Stimulated activated naive CD8-positive, alpha-beta T cell treated with anti-CD3 and anti-CD28 coated beads, Interleukin-15, Interleukin-2, amounts not matched to agents 100 U/mL and 50 U/mL, for 24 hours (primary cell): Measurements from ENCODE around the gene CAPS.
"Not testable (repeated sequence)": the region's sequence is repeated elsewhere in the genome, so short reads cannot be mapped to it uniquely, and the experiment has no call there.

ENCODE experiments used
- ATAC-seq: fragments of 150-1000 bp; cut with Tn5 transposase; one replicate; pipeline ENCODE4 v1.10.0; 2021
- DNase-seq: peaks from one replicate; pipeline ENCODE4 v3.0.0; 2021

Gene CAPS

DNA sequence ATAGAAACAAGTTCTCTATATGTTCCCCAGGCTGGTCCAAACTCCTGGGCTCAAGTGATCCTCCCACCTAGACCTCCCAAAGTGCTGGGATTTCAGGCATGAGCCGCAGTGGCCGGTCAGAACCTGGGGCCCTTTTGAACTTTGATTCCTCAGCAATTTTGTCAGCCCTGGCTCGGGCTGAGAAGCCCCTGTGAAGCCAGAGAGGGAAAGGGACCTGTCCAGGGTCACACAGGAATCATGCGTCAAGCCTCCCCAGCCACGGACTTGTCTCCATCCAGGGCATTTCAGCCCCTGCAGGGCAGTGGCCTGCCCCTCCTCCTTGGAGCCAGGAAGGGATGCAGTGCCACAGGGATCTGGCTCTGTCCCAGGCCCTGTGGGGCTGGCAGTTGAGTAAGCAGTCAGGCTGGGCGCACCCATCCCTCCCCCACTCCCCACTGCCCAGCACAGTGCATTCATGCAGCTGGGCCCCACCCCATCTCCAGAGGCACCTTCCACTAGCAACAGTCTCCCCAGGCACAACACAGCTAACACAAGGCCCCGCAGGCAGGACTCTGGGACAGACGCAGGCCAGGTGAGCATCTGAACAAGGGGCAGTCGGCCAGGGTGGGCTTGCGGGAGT, at the start of gene CAPS:
Gene CAPS (plus strand): TSS at position 516 of the 619 bp plus-strand sequence. CDS start 153 bp downstream, outside the sequence.
- DNase-seq = no peak

DNA sequence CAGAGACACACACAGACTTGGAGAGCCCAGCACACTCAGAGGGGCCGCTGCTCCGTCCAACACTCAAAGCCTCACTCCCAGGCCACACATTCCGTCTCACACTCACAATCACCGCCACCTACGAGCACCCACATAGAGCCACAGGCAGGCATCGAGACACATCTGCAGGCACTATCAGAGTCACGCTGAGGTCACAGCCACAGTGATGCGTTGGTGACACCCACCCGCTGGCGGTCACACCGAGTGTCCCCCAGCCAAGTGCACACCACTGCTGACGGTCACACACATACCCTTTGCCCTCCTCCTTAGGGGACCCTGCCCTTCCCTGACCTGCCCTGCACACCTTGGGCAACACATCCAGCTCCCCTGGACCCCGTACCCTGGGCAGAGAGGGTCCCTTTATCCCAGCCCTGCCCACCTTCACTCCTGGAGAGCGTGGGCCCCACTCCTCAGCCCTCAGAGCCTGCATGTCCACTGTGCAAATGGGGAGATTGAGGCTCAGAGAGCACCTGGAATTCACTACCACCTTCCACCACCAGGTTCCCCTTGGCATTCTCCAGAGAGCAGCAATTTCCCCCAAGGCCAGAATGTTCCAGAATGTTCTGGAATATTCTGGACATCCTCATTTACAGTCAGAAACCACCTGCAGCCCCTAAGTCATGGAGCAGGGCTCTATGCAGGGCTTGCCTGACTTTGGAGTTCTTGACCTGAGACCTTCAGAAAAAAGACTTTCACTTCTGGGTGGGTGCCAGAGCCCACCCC, 49.1 kb upstream of the CAPS start:
- no peak for DNase-seq
- ATAC-seq = no peak

More for the DNA sequence above, at the start of gene CAPS:
- no peak for ATAC-seq

DNA sequence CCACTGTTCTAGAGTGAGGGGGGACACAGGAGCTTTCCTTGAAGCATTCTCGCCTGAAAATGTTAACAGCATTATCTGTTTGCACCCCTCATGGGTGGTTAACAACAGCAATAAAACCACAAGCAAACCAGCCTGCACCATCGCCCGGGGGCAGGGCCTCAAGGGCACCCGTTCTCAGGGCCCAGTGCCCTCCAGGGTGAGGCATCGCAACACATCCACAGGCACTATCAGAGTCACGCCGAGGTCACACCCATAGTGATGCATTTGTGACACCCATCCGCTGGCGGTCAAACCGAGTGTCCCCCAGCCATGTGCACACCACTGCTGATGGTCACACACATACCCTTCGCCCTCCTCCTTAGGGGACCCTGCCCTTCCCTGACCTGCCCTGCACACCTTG, 48.3 kb upstream of the CAPS start:
- ATAC-seq = no peak

DNA sequence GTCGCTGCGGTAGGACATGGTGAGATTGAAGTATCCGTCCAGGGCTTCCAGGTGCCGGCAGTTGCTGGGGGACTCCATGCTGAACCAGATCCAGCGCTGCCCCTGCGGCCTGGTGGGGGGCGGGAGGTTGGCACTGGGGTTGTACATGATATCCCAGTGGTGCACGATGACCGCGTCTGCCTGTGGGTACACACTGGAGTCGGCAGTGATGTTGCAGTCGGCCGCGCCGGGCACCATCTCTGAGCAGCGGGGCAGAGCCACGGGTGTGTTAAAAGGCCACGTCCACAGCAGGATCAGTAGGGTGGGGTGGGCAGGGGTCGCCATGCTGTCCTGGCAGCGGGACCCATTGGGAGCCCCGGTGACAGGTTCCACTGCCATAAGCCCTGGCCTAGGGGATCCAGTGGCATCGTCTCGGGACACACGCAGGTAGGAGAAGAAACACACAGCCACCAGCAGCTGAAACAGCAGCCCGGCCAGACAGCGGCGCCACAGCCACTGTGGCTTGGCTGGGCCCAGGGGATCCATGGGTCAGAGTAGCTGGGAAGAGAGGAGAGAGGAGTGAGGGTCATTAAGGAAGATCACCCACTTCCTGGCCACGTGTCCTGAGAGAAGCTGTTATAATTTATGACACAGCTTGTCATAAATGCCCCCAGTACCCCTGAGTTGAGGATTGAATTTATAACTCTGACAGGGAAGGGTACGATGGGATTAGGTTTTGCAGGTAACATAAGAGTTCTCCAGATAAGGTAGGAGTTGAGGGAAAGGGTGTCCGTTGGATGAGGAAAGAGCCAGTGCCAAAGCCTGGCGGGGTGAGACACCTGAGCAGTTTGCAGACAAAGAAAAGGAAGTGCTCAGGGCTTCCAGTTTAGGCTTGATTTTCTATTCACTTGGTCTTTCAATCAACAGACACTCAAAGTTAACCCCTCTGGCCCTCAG, 46.6 kb upstream of the CAPS start:
- no peak for DNase-seq
- ATAC-seq = no peak

More for the DNA sequence above, 48.3 kb upstream of the CAPS start:
- DNase-seq = no peak

DNA sequence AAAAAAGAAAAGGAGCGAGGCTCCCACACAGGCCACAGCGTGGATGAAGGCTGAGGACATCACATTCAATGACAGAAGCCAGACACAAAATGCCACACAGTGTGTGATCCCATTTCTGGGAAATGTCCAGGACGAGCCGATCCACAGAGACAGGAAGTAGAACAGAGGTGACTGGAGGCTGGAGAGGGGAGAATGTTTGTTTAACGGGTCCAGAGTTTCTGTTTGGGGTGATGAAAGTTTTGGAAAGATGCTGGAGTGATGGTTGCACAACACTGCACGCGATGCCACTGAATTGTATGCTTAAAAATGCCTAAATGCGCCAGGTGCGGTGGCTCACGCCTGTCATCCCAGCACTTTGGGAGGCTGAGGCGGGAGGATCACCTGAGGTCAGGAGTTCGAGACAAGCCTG, 43.1 kb upstream of the CAPS start:
- ATAC-seq = no peak
- DNase-seq = no peak

DNA sequence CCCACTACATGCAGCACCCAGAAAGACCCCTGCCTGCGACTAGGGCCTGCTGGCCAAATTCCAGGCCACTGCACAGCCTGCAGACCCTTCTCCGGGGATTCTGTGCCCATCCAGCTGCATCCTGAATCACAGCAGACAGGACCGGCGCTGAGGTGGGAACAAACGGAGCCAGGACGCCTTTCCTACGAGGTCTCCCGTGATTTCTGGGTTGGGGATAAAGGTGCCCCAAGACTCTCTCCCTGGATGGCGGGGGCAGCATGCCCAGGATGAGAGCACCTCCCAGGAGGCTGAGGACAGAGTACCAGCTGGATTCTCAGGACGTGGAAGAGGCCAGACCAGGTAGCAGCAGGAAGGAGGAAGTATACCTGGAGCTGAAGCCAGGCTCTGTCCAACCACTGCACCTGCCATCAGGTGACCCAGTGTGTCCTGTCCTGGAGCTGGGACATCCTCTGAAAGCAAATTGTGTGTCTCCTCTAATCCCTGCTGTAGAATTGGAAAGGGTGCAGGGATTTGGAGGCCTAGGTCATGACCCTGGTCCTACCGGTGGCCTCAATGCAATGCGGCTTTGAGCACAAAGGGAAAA, 40.3 kb upstream of the CAPS start:
- DNase-seq (no peak), ATAC-seq (no peak)

DNA sequence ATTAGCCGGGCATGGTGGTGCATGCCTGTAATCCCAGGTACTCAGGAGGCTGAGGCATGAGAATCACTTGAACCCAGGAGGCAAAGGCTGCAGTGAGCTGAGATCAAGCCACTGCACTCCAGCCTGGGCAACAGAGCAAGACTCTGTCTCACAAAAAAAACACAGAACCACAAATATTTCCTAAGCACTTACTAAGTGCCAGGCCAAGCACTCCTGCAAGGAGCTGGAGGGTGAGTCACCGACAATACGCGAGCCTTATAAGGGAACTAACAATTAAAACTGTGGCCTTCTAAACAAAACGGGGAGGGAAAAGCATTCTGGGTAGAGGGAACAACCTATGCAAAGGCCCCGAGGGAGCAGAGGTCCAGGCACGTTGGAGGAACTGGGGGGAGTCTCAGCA, 39.6 kb upstream of the CAPS start:
- not testable (repeated sequence) for DNase-seq, ATAC-seq

DNA sequence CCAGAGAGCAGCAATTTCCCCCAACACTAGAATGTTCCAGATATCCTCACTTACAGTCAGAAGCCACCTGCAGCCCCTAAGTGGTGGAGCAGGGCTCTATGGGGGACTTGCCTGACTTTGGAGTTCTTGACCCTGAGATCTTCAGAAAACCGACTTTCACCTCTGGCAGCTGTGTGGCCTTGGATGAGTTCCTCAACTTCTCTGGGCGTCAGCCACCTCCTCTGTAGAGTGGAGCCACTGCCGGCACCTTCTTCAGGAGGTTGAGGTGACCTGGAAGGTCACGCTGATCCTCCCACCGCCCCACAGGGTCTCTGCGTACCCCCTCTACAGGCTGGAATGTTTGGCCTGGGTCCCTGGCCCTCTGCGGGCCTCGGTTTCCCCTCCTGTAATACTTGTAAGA, 36.6 kb upstream of the CAPS start:
- ATAC-seq = no peak
- DNase-seq = no peak

DNA sequence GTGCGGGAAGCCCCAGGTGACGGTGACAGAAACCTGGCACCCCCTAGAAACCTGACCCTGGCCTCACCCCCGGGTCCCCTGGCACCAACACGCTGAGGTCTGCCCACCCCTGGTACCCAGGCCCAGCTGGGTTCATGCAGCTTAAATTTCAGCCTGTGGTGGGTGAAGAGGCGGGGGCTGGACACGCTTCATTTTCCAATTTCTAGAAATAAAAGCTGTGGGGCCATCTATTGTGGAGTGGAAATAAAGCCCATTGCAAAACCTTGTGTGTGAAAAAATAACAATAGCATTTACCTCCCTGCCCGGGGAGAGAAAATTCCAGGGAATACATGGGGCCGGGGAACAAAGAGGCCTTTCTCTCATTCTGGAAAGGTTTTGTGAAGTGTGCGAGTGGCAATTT, 36.2 kb upstream of the CAPS start:
- ATAC-seq = no peak
- DNase-seq = no peak

DNA sequence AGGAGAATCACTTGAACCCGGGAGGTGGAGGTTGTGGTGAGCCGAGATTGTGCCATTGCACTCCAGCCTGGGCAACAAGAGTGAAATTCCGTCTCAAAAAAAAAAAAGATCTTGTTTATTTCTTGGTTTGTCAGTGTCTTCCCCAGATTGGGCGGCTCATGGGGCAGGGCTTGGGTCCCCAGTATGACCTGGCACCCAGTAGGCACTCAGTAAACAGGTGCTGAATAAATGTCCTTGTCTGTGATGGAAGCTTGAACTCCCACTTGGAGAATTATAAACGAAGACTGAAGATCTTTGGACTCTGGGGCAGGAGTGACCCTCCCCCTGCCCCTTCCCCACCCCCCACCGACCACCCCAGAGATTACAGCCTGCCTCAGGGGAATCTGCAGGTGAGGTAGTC, 33.9 kb upstream of the CAPS start:
- DNase-seq = no peak
- ATAC-seq = no peak

DNA sequence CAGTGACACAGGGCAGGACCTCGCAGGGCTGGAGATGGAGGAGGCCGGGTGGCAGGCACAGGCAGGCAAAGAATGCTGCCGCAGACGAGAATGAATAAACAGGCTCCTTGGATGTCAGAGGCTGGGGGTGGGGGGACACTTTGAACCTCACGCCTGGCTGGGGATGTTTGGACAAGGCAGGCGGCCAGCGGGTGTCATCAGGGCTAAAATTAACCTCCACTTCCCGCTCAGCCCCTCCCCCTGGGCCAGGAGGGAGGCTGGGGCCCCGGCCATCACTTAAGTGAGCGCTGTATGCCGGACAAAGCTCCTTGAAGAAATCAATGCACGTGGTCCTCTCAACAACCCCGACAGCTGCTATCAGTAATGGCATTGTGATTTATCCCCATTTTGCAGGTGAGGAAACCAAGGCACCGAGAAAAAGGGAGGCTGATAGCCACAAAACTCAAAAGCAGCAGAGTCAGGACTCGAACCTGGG, 33.4 kb upstream of the CAPS start:
- DNase-seq (no peak), ATAC-seq (no peak)

DNA sequence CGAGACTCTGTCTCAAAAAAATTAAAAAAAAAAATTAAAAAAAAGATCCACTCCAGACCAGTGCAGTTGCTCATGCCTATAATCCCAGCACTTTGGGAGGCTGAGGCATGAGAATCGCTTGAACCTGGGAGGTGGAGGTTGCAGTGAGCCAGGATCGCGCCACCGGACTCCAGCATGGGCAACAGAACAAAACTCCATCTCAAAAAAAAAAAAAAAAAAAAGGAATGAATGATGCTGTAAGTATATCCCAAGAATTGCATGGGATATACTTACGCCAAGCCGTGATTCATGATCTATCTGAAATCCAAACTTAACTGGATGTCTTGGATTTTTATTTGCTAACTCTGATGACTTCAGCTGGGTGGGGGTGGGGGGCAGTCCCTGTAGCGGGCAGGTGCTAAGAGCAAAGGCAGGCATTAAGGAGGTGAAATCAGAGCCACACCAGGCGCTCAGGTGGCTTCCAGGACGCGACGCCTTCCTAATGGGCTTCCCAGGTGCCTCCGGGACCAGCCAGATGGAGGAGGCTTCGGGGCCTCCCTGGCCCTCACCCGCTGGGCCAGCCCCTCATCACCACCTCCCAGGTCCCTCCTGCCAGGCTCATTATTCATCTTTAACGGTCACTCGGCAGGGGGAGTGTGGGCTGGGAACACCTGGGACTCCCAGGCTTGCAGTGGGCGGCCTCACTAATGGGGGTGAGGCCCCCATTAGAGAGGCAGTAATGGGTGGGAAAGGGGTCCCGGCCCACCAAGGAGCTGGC, 32.3 kb upstream of the CAPS start:
- no peak for ATAC-seq
- DNase-seq = no peak

DNA sequence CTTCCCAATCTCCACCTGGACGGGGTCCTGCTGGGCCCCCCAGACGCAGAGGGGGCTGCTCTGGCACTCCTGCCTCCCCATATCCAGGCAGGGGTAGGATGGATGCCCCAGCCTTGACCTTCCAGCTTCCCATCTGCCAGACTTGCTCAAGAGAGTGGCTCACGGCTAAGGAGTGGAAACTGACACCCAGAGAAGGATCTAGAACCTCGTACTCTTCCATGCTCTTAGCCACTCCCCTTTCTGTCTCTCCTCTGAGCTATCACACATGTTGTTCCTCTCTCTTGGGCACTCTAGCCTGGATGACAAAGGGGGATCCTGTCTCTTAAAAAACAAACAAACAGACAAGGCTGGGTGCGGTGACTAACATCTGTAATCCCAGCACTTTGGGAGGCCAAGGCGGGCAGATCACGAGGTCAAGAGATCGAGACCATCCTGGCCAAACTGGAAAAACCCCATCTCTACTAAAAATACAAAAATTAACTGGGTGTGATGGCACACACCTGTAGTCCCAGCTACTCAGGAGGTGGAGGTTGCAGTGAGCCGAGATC, 31.6 kb upstream of the CAPS start:
- ATAC-seq (no peak), DNase-seq (no peak)

DNA sequence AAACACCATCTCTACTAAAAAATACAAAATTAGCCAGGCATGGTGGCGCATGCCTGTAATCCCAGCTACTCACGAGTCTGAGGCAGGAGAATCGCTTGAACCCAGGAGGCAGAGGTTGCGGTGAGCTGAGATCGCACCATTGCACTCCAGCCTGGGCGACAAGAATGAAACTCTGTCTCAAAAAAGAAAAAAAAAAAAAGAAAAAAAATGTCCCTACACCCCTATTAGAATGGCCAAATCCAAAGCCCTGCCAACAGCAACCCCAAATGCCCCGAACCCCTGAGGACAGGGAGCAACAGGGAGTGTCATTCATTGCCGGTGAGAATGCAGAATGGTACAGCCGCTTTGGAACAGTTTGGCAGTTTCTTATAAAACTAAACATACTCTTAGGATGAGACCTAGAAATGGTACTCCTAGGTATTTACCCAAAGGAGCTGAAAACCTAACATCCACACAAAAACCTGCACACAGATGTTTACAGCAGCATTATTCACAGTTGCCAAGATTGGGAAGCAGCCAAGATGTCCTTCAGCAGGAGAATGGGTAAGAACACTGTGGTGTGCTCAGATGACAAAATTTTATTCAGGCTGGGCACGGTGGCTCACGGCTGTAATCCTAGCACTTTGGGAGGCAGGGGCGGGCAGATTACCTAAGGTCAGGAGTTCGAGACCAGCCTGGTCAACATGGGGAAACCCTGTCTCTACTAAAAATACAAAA, 30.7 kb upstream of the CAPS start:
- not testable (repeated sequence) for DNase-seq, ATAC-seq

DNA sequence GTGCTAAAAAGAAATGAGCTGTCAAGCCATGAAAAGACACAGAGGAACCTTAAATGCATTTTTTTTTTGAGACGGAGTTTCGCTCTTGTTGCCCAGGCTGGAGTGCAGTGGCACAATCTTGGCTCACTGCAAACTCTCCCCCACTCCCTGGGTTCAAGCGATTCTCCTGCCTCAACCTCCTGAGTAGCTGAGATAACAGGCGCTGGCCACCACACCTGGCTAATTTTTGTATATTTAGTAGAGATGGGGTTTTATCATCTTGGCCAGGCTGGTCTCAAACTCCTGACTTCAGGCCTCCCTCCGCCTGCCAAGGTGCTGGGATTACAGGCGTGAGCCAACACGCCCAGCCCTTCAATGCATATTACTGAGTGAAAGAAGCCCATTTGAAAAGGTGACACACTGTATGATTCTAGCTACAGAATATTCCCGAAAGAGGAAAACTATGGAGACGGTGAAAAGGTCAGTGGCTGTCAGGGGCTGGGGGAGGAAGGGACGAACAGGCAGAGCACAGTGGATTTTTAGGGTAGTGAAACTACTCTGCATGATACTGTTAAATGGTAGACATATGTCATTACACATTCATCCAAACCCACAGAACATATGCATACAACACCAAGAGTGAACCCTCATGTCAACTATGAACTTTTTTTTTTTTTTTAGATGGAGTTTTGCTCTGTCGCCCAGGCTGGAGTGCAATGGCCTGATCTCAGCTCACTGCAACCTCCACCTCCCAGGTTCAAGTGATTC, 29.8 kb upstream of the CAPS start:
- not testable (repeated sequence) for ATAC-seq, DNase-seq

DNA sequence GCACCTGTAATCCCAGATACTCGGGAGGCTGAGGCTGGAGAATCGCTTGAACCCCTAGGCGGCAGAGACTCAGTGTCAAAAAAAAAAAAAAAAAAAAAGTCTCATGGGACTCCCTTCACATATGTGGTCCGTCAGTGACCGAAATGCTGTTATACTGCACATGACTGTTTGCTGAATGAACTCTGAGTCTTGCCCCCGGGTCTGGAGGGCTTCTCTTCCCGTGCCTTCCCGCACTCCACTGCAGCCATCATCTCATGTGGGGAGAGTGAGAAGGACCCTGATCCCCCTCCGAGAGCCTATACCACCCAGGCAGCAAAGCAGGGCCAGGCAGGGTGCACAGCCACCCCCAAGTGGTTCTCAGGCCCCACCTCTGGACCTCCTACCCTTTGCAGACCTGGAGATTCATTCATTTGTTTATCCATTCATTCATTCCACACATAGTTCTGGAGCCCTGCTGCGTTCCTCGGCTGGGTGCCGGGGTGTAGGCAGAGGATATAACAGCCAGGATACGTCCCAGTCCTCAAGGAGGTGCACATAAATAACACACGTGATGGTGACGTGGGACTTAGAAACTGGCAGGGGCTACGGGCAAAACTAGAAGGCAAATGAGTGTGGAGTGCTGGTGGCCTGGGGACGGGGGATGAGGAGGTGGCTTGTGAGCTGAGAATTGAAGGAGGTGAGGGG, 24.6 kb upstream of the CAPS start:
- DNase-seq (no peak), ATAC-seq (no peak)

DNA sequence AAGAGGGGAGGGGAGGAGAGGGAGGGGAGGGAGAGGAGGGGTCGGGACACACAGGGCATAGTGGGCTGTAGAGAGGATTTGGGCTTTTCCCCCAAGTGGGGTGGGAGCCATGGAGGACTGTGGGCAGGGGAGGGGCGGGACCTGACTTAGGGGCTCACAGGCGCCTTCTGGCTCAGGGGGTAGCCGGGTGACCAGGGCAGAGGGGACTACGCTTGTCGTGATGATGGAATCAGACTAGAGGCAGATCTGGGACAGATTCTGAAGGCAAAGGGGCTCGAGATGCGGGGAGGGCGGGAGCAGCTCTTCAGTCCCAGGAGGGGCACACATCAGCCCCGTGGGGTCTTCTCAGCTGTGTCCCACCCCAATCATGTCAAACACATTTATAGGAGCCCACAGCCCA, 24.0 kb upstream of the CAPS start:
- DNase-seq (no peak), ATAC-seq (no peak)

DNA sequence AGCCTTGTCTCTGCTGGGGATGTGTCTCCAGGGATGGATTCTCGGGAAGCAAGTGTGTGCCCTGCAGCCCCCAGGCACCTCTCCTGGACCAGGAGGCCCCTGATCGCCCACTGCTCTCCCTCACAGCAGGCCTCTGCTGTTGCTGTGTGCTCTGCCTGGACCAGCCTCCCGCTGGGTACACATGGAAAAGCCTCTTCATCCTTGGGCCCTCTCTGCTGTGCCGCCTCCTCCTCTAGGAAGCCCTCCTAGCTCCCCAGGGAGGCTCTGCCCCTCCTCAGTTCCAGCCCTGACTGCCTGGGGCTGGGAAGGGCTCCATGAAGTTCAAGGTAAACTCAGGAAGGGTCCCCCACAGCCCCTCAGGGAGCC, 22.5 kb upstream of the CAPS start:
- ATAC-seq = no peak
- DNase-seq = no peak
